PC-9 (cell line): ENCODE results near the gene CDC7. TPM values are rescaled to one million over a fixed set of nuclear protein-coding genes. Genes with fewer than 3 reads are reported as not detected.

Experiments
- BruUV-seq: library from RNA; stranded (reverse); fragments of 400-500 nt; replicated peaks from 2 replicates; lab custom pipeline; 2021; lab: Mats Ljungman, UMichigan
- CTCF ChIA-PET: fragments of 300-600 bp; sonication (Branson Sonifier 250); formaldehyde crosslinking; loops from one replicate; lab custom pipeline; 2022; ENCODE audit warnings: antibody characterized with exemption; lab: Charles Lee
- POLR2A ChIA-PET: fragments of 300-600 bp; sonication (Branson Sonifier 250); formaldehyde crosslinking; loops from one replicate; lab custom pipeline; 2022; ENCODE audit warnings: antibody characterized with exemption; ENCODE audit not compliant: unreplicated experiment; lab: Charles Lee
- DNase-seq, 2 experiments: peaks; one replicate each; pipeline versions ENCODE4 v3.0.0 to v3.0.0-alpha.2; 2015 to 2022; ENCODE audit warnings: mixed read lengths in 1 of 2
- H2AFZ ChIP-seq: fragments of 200-600 bp; sonication (generic); 2 replicates; pipeline ENCODE4 v1.8.1; 2017; ENCODE audit warnings: antibody characterized with exemption
- H3F3A ChIP-seq: fragments of 200-600 bp; sonication (generic); 2 replicates; pipeline ENCODE4 v1.8.1; 2017; ENCODE audit warnings: antibody characterized with exemption, mild to moderate bottlenecking, low read depth; ENCODE audit not compliant: insufficient read depth
- H3K27ac ChIP-seq: fragments of 200-600 bp; sonication (generic); 2 replicates; pipeline ENCODE4 v1.6.1; 2016; ENCODE audit warnings: mixed run types
- H3K27me3 ChIP-seq: fragments of 200-600 bp; sonication (generic); 2 replicates; pipeline ENCODE4 v1.6.1; 2016; ENCODE audit warnings: low read depth, mixed run types; ENCODE audit not compliant: insufficient read depth
- H3K36me3 ChIP-seq: fragments of 200-600 bp; sonication (generic); 2 replicates; pipeline ENCODE4 v1.6.1; 2016; ENCODE audit warnings: low read depth, mixed run types
- H3K4me1 ChIP-seq: fragments of 200-600 bp; sonication (generic); replicated peaks from 2 replicates; pipeline ENCODE4 v1.6.1; 2016; ENCODE audit warnings: mixed run types; ENCODE audit not compliant: insufficient read depth
- H3K4me2 ChIP-seq: fragments of 200-600 bp; sonication (generic); 2 replicates; pipeline ENCODE4 v1.6.1; 2017; ENCODE audit warnings: mixed run types
- H3K4me3 ChIP-seq: fragments of 200-600 bp; sonication (generic); 2 replicates; pipeline ENCODE4 v1.6.1; 2016; ENCODE audit warnings: mixed run types
- H3K79me2 ChIP-seq: fragments of 200-600 bp; sonication (generic); 2 replicates; pipeline ENCODE4 v1.6.1; 2017; ENCODE audit warnings: low read depth, mixed run types
- H3K9me2 ChIP-seq: fragments of 200-600 bp; sonication (generic); 2 replicates; pipeline ENCODE4 v1.8.1; 2017; ENCODE audit warnings: mild to moderate bottlenecking; ENCODE audit not compliant: insufficient read depth
- H3K9me3 ChIP-seq: fragments of 200-600 bp; sonication (generic); 2 replicates; pipeline ENCODE4 v1.8.1; 2016; ENCODE audit warnings: low read depth; ENCODE audit not compliant: insufficient read depth
- H4K20me1 ChIP-seq: fragments of 200-600 bp; sonication (generic); 2 replicates; pipeline ENCODE4 v1.8.1; 2017; ENCODE audit not compliant: insufficient read depth
- CTCF ChIP-seq: fragments of 200-600 bp; sonication (generic); conservative IDR thresholded peaks from 2 replicates; pipeline ENCODE4 v1.6.1; 2017; ENCODE audit warnings: mixed run types, antibody characterized with exemption, mild to moderate bottlenecking, moderate library complexity
- EZH2 ChIP-seq: fragments of 200-600 bp; sonication (generic); IDR thresholded peaks from 2 replicates; pipeline ENCODE4 v1.8.0; 2017; ENCODE audit warnings: antibody characterized with exemption, low read depth
- intact Hi-C: fragments of 100-400 bp; cut with micrococcal nuclease; formaldehyde crosslinking; loops from one replicate; pipeline ENCODE4 v1.10.0; 2022; ENCODE audit not compliant: unreplicated experiment
- total RNA-seq: library from RNA; stranded (reverse); gene quantifications from 2 replicates; pipeline ENCODE4 v1.2.3, GENCODE V29; 2021

CDC7 gene
- total RNA-seq, 1 experiment from 2014 or later, result 13.1 TPM

- H3K27me3 ChIP-seq, result no peaks in the 10 kb centered on the region
- H4K20me1 ChIP-seq, result no peaks in the 10 kb centered on the region
- H3K4me2 ChIP-seq, result no peak overlapping the region
- DNase-seq, result no peak
- no TSS peak for BruUV-seq
- H3K27ac ChIP-seq, result no peak overlapping the region
- no peaks in the 10 kb centered on the region for H3F3A ChIP-seq
- POLR2A ChIA-PET, result no interaction called here
- no peak overlapping the region for H2AFZ ChIP-seq
- CTCF ChIA-PET, result interaction anchor here (0.6 kb wide), 1 partner anchor 137 kb away, joined by 6 read pairs; no protein-coding TSS in a partner anchor
- intact Hi-C loops, result no loop called here
- no peaks in the 10 kb centered on the region for H3K9me2 ChIP-seq
- H3K9me3 ChIP-seq, result no peaks in the 10 kb centered on the region
- H3K79me2 ChIP-seq, result no peaks in the 10 kb centered on the region
- TF ChIP-seq EZH2 (no peak), CTCF (no peak)
- no peaks in the 10 kb centered on the region for H3K36me3 ChIP-seq
- no peak overlapping the region for H3K4me3 ChIP-seq
- H3K4me1 ChIP-seq, result 0 out of 2 replicates have a peak, but pooled peaks cover 5% of the 10 kb centered on the region
Observed at GRCh38 chr1:91552091-91552490, 51.4 kb downstream of the CDC7 start.

- H3K4me3 ChIP-seq, result no peak overlapping the region
- H3K36me3 ChIP-seq, result no peaks in the 10 kb centered on the region
- H3K4me2 ChIP-seq, result no peak overlapping the region
- ChIA-PET CTCF (no interaction called here), POLR2A (no interaction called here)
- intact Hi-C loops, result no loop called here
- H4K20me1 ChIP-seq, result no peaks in the 10 kb centered on the region
- no peaks in the 10 kb centered on the region for H3K27me3 ChIP-seq
- no peak overlapping the region for H2AFZ ChIP-seq
- H3K9me3 ChIP-seq, result no peaks in the 10 kb centered on the region
- H3K4me1 ChIP-seq, result 0 out of 2 replicates have a peak, but pooled peaks cover 5% of the 10 kb centered on the region
- no peak overlapping the region for H3K27ac ChIP-seq
- no peaks in the 10 kb centered on the region for H3K79me2 ChIP-seq
- no peak for DNase-seq
- H3K9me2 ChIP-seq, result no peaks in the 10 kb centered on the region
- no peaks in the 10 kb centered on the region for H3F3A ChIP-seq
- BruUV-seq, result no TSS peak
- TF ChIP-seq CTCF, result no peak
- TF ChIP-seq EZH2, result no peak
Observed at GRCh38 chr1:91552596-91552995, 51.9 kb downstream of the CDC7 start.

- intact Hi-C loops, result no loop called here
- H3K79me2 ChIP-seq, result no peaks in the 10 kb centered on the region
- H3K9me2 ChIP-seq, result no peaks in the 10 kb centered on the region
- no TSS peak for BruUV-seq
- POLR2A ChIA-PET, result no interaction called here
- no peaks in the 10 kb centered on the region for H4K20me1 ChIP-seq
- TF ChIP-seq CTCF, result no peak
- TF ChIP-seq EZH2, result no peak
- H3K4me1 ChIP-seq, result 0 out of 2 replicates have a peak, but pooled peaks cover 5% of the 10 kb centered on the region
- no peaks in the 10 kb centered on the region for H3K27me3 ChIP-seq
- no peak overlapping the region for H3K27ac ChIP-seq
- H3K9me3 ChIP-seq, result no peaks in the 10 kb centered on the region
- no peak overlapping the region for H2AFZ ChIP-seq
- no peak overlapping the region for H3K4me3 ChIP-seq
- H3F3A ChIP-seq, result no peaks in the 10 kb centered on the region
- CTCF ChIA-PET, result no interaction called here
- DNase-seq, result peak in 1 of 2 experiments; percentile 46
- H3K36me3 ChIP-seq, result no peaks in the 10 kb centered on the region
- H3K4me2 ChIP-seq, result no peak overlapping the region
Observed at GRCh38 chr1:91553177-91553591, 52.5 kb downstream of the CDC7 start.
